GM12878 (cell line): ENCODE data around the gene SLAMF1. TPM values are rescaled to one million over a fixed set of nuclear protein-coding genes. Genes with fewer than 3 reads are reported as not detected.

Source experiments
- BACH1 ChIP-seq: fragments of 450-650 bp; IDR thresholded peaks from 2 replicates; pipeline ENCODE4 v1.6.1; 2017; ENCODE audit warnings: mild to moderate bottlenecking, borderline replicate concordance
- CBX5 ChIP-seq: sonication (generic); IDR thresholded peaks from 2 replicates; pipeline ENCODE4 v1.6.1; 2016; ENCODE audit warnings: low read depth, moderate library complexity, mild to moderate bottlenecking, inconsistent platforms
- CREB1 ChIP-seq: IDR thresholded peaks from 2 replicates; pipeline ENCODE4 v1.6.1; 2012; ENCODE audit warnings: low read depth, mild to moderate bottlenecking, inconsistent platforms
- ETV6 ChIP-seq, 2 experiments: fragments of 450-650 bp in 1 of 2; IDR thresholded peaks in 1 of 2; conservative IDR thresholded peaks in 1 of 2; 2 replicates each; pipeline ENCODE4 v1.6.1; 2014; ENCODE audit warnings: antibody characterized with exemption in 1 of 2, borderline replicate concordance in 1 of 2, low read depth in 1 of 2, mild to moderate bottlenecking in 1 of 2, moderate library complexity in 1 of 2
- EZH2 ChIP-seq: IDR thresholded peaks from 2 replicates; pipeline ENCODE4 v1.6.1; 2012; ENCODE audit warnings: low read depth, mild to moderate bottlenecking, control low read depth, inconsistent platforms, low read length, borderline replicate concordance; ENCODE audit not compliant: control insufficient read depth
- GATAD2B ChIP-seq: fragments of 450-650 bp; conservative IDR thresholded peaks from 2 replicates; pipeline ENCODE4 v1.6.1; 2017; ENCODE audit warnings: low read depth, mild to moderate bottlenecking, moderate library complexity
- IKZF1 ChIP-seq: fragments of 450-650 bp; conservative IDR thresholded peaks from 2 replicates; pipeline ENCODE4 v1.6.1; 2017; ENCODE audit warnings: antibody characterized with exemption, mild to moderate bottlenecking
- IKZF2 ChIP-seq, 2 experiments: fragments of 450-650 bp; IDR thresholded peaks; 2 replicates each; pipeline ENCODE4 v1.6.1; 2017; ENCODE audit warnings: mild to moderate bottlenecking in 2 of 2, moderate library complexity in 2 of 2
- IRF4 ChIP-seq: IDR thresholded peaks from 2 replicates; pipeline ENCODE4 v1.6.1; 2011; ENCODE audit warnings: low read depth, low read length
- LARP7 ChIP-seq: fragments of 450-650 bp; IDR thresholded peaks from 2 replicates; pipeline ENCODE4 v1.6.1; 2017; ENCODE audit warnings: mild to moderate bottlenecking
- MEF2A ChIP-seq: IDR thresholded peaks from 2 replicates; pipeline ENCODE4 v1.6.1; 2011; ENCODE audit warnings: low read depth, mild to moderate bottlenecking, low read length, moderate library complexity; ENCODE audit not compliant: insufficient read depth
- NR2F1 ChIP-seq: fragments of 450-650 bp; conservative IDR thresholded peaks from 2 replicates; pipeline ENCODE4 v1.6.1; 2017; ENCODE audit warnings: mild to moderate bottlenecking
- POLR2AphosphoS2 ChIP-seq: IDR thresholded peaks from 2 replicates; pipeline ENCODE4 v1.6.1; 2011; ENCODE audit warnings: low read depth, mild to moderate bottlenecking, low read length, improper control_type of control experiment, moderate library complexity
- POU2F2 ChIP-seq: IDR thresholded peaks from 3 replicates; pipeline ENCODE4 v1.6.1; 2011; ENCODE audit warnings: low read depth, mild to moderate bottlenecking, low read length, borderline replicate concordance
- SMAD5 ChIP-seq: IDR thresholded peaks from 2 replicates; pipeline ENCODE4 v1.6.1; 2016; ENCODE audit warnings: antibody characterized with exemption, low read depth
- STAT1 ChIP-seq: fragments of 450-650 bp; conservative IDR thresholded peaks from 2 replicates; pipeline ENCODE4 v1.6.1; 2014; ENCODE audit warnings: antibody characterized with exemption, mild to moderate bottlenecking
- STAT3 ChIP-seq: IDR thresholded peaks from 2 replicates; pipeline ENCODE4 v1.6.1; 2011; ENCODE audit warnings: low read depth, low read length, improper control_type of control experiment
- SUPT20H ChIP-seq: IDR thresholded peaks from 2 replicates; pipeline ENCODE4 v1.6.1; 2011; ENCODE audit warnings: low read depth, mild to moderate bottlenecking, low read length, moderate library complexity, borderline replicate concordance; ENCODE audit not compliant: control insufficient read depth
- TCF3 ChIP-seq: IDR thresholded peaks from 2 replicates; pipeline ENCODE4 v1.6.1; 2012; ENCODE audit warnings: low read depth, mild to moderate bottlenecking, low read length, borderline replicate concordance; ENCODE audit not compliant: insufficient read depth
- YBX1 ChIP-seq: fragments of 450-650 bp; IDR thresholded peaks from 2 replicates; pipeline ENCODE4 v1.6.1; 2016; ENCODE audit warnings: antibody characterized with exemption
- YY1 ChIP-seq: IDR thresholded peaks from 2 replicates; pipeline ENCODE4 v1.6.1; 2011; ENCODE audit warnings: low read depth, mild to moderate bottlenecking, low read length
- ZNF217 ChIP-seq: fragments of 450-650 bp; IDR thresholded peaks from 2 replicates; pipeline ENCODE4 v1.6.1; 2017; ENCODE audit warnings: antibody characterized with exemption, mild to moderate bottlenecking
- ZNF622 ChIP-seq: fragments of 450-650 bp; IDR thresholded peaks from 2 replicates; pipeline ENCODE4 v1.6.1; 2017; ENCODE audit warnings: mild to moderate bottlenecking, inconsistent platforms
- ZSCAN29 ChIP-seq: fragments of 450-650 bp; IDR thresholded peaks from 2 replicates; pipeline ENCODE4 v1.6.1; 2017; ENCODE audit warnings: mild to moderate bottlenecking, moderate library complexity
- polyA plus RNA-seq, 11 experiments: library from polyadenylated mRNA; depleted of rRNA in 4 of 11; unstranded in 6 of 11; stranded (reverse) in 5 of 11; fragments of >200 nt; fragmentation: Nextera tagmentation in 4 of 11; fragmentation: Illumina TruSeq in 1 of 11; extraction: Ambion mirVana in 4 of 11; extraction: Trizol in 1 of 11; gene quantifications; 1 replicate in 1 of 11; 2 replicates in 10 of 11; pipeline versions ENCODE4 v1.2.1 to v1.2.3, GENCODE V29; 2011 to 2016; ENCODE audit warnings: inconsistent platforms in 2 of 11, missing spikeins in 2 of 11, low read depth in 1 of 11
- total RNA-seq, 4 experiments: library from RNA; depleted of rRNA in 3 of 4; stranded (reverse); fragments of >200 nt in 3 of 4; fragmentation: Illumina TruSeq in 1 of 4; extraction: Trizol in 1 of 4; gene quantifications; 2 replicates each; pipeline versions ENCODE4 v1.2.1 to v1.2.3, GENCODE V29; 2013 to 2021
- TF ChIP-seq, protein P1 (sequence below): fragments of 450-650 bp; IDR thresholded peaks from 2 replicates; pipeline ENCODE4 v1.6.1; 2016; ENCODE audit warnings: mild to moderate bottlenecking
- TF ChIP-seq, protein P2 (sequence below): fragments of 150-350 bp; IDR thresholded peaks from 2 replicates; pipeline ENCODE4 v1.6.1; 2016; ENCODE audit warnings: low read depth, low read length

The SLAMF1 gene
- total and polyA plus RNA-seq, 10 of the 15 experiments (the other 5 are each of a cell fraction or from before 2014, with no cell fraction given), result 87.3 to 260 (median 131) TPM

DNA sequence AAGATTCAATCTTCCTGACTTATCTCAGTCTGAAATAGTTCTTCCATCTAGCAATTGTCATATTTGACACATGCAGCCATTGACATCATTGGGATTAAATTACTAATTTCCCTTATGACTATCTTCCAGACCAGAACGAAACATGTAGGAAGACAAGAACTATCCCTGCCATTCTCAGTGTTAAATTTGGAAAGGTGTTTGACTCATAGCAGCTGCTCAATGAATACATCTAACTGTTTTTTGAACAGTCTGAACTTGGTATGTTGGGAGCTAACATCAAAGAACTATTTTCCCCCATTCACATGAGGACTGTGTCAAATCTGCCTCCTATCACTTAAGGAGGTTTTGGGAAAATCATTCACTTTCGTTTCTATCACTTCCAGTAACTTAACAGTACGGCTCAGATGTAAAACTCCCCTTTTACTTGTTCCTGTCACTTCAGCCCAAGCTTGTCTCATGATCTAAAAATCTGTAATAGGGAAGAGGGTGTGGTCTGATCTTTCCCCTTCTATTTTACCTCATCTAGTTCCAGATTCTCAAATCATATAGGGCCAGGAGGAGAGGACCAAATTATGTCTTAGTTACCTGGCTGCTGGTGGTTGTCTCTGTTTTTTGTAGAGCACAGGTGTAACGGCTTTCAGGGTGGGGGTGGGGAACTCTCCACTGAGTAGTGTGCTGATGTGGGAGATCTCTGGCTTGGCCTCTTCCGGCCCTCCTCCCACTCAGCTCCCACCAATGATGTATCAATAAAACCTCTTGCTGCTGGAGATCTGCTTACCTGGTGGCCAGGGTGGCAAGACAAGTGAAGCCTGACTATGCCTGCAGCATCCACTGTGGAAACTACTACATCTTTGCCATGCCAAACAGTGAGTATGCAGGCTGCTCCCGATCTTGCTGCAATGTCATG lies 26.2 kb upstream of the SLAMF1 start (continued):
- TF ChIP-seq, protein P1, sequence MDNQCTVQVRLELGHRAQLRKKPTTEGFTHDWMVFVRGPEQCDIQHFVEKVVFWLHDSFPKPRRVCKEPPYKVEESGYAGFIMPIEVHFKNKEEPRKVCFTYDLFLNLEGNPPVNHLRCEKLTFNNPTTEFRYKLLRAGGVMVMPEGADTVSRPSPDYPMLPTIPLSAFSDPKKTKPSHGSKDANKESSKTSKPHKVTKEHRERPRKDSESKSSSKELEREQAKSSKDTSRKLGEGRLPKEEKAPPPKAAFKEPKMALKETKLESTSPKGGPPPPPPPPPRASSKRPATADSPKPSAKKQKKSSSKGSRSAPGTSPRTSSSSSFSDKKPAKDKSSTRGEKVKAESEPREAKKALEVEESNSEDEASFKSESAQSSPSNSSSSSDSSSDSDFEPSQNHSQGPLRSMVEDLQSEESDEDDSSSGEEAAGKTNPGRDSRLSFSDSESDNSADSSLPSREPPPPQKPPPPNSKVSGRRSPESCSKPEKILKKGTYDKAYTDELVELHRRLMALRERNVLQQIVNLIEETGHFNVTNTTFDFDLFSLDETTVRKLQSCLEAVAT, result peak; percentile 70
- TF ChIP-seq CREB1 (0 out of 2 replicates have a peak, but pooled peaks have one; percentile 23), BACH1 (no peak), STAT3 (0 out of 2 replicates have a peak, but pooled peaks have one; percentile 72), ZNF217 (no peak), POU2F2 (peak; percentile 9; the same call in 1 of the 3 replicates), GATAD2B (no peak), POLR2AphosphoS2 (no peak), CBX5 (no peak), LARP7 (no peak), IKZF1 (peak; percentile 13; the same call in 1 of the 2 replicates), TCF3 (no peak), ZNF622 (no peak), YBX1 (no peak), YY1 (no peak), EZH2 (no peak), ZSCAN29 (no peak), IKZF2 (IDR thresholded peaks at IDR 0.05) (peak; percentile 26 to 48; a peak in 1 of 4 replicates), SUPT20H (no peak), STAT1 (no peak), MEF2A (no peak), NR2F1 (no peak), IRF4 (no peak), SMAD5 (no peak), ETV6 (conservative IDR thresholded peaks at IDR 0.05 in 1 of 2, IDR thresholded peaks at IDR 0.05 in 1 of 2; ENCODE audit: borderline replicate concordance in 1 of 2, low read depth in 1 of 2) (no peak)
- TF ChIP-seq, protein P2, sequence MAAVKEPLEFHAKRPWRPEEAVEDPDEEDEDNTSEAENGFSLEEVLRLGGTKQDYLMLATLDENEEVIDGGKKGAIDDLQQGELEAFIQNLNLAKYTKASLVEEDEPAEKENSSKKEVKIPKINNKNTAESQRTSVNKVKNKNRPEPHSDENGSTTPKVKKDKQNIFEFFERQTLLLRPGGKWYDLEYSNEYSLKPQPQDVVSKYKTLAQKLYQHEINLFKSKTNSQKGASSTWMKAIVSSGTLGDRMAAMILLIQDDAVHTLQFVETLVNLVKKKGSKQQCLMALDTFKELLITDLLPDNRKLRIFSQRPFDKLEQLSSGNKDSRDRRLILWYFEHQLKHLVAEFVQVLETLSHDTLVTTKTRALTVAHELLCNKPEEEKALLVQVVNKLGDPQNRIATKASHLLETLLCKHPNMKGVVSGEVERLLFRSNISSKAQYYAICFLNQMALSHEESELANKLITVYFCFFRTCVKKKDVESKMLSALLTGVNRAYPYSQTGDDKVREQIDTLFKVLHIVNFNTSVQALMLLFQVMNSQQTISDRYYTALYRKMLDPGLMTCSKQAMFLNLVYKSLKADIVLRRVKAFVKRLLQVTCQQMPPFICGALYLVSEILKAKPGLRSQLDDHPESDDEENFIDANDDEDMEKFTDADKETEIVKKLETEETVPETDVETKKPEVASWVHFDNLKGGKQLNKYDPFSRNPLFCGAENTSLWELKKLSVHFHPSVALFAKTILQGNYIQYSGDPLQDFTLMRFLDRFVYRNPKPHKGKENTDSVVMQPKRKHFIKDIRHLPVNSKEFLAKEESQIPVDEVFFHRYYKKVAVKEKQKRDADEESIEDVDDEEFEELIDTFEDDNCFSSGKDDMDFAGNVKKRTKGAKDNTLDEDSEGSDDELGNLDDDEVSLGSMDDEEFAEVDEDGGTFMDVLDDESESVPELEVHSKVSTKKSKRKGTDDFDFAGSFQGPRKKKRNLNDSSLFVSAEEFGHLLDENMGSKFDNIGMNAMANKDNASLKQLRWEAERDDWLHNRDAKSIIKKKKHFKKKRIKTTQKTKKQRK, result no peak
